GM12878 (cell line): ENCODE data around the gene TCF15. TPM values are rescaled to one million over a fixed set of nuclear protein-coding genes. Genes with fewer than 3 reads are reported as not detected.

Experiments used
- ATAC-seq: fragments of 200-7000 bp; cut with Tn5 transposase; 3 replicates; pipeline ENCODE4 v1.9.1; 2020; ENCODE audit warnings: mild to moderate bottlenecking, moderate library complexity
- BruUV-seq: library from RNA; stranded (reverse); fragments of 400-500 nt; replicated peaks from 2 replicates; lab custom pipeline; 2021; lab: Mats Ljungman, UMichigan
- CTCF ChIA-PET: fragments of 300-600 bp; sonication (Branson Sonifier 250); formaldehyde crosslinking; extraction: SDS; loops from one replicate; lab custom pipeline; 2021; ENCODE audit warnings: inconsistent platforms; lab: Yijun Ruan, JAX
- POLR2A ChIA-PET: fragments of 350-600 bp; formaldehyde crosslinking; extraction: SDS; loops from one replicate; lab custom pipeline; 2021; ENCODE audit warnings: inconsistent platforms; lab: Charles Lee
- RAD21 ChIA-PET: fragments of 300-600 bp; sonication (Branson Sonifier 250); formaldehyde crosslinking; loops from one replicate; lab custom pipeline; 2023; ENCODE audit warnings: antibody characterized with exemption; ENCODE audit not compliant: unreplicated experiment; lab: Charles Lee
- SMC1A ChIA-PET: fragments of 300-600 bp; sonication (Branson Sonifier 250); formaldehyde crosslinking; loops from one replicate; lab custom pipeline; 2023; ENCODE audit not compliant: unreplicated experiment, uncharacterized antibody; lab: Charles Lee
- DNase-seq: peaks from one replicate; pipeline ENCODE4 v3.0.0-alpha.2; 2011; ENCODE audit warnings: low read depth, low spot score
- FAIRE-seq: peaks from 3 replicates; lab custom pipeline; 2011; peaks lifted over from hg19 to GRCh38; lab: Jason Lieb, UNC
- H2AFZ ChIP-seq: 2 replicates; pipeline ENCODE4 v1.6.0; 2011; ENCODE audit warnings: low read depth, low read length, control low read depth; ENCODE audit not compliant: control insufficient read depth
- H3K27ac ChIP-seq: 2 replicates; pipeline ENCODE4 v1.5.1; 2011; ENCODE audit warnings: control low read depth; ENCODE audit not compliant: control insufficient read depth, insufficient read depth
- H3K27me3 ChIP-seq, 2 experiments: replicated peaks in 1 of 2; 2 replicates each; pipeline versions ENCODE4 v1.6.0 to v1.6.1; 2011; ENCODE audit warnings: low read length in 1 of 2; ENCODE audit not compliant: control insufficient read depth in 2 of 2, insufficient read depth in 2 of 2
- H3K36me3 ChIP-seq, 2 experiments: 2 replicates each; pipeline ENCODE4 v1.5.1; 2011; ENCODE audit warnings: low read length in 1 of 2; ENCODE audit not compliant: control insufficient read depth in 2 of 2, insufficient read depth in 2 of 2
- H3K4me1 ChIP-seq: 2 replicates; pipeline ENCODE4 v1.6.1; 2011; ENCODE audit warnings: mild to moderate bottlenecking, low read length, moderate library complexity, mixed read lengths; ENCODE audit not compliant: control insufficient read depth, insufficient read depth
- H3K4me2 ChIP-seq: 2 replicates; pipeline ENCODE4 v1.6.0; 2011; ENCODE audit warnings: control low read depth; ENCODE audit not compliant: control insufficient read depth, insufficient read depth
- H3K4me3 ChIP-seq: fragments of 200-600 bp; sonication (generic); 2 replicates; pipeline ENCODE4 v1.5.1; 2016
- H3K79me2 ChIP-seq: 2 replicates; pipeline ENCODE4 v1.6.0; 2011; ENCODE audit warnings: low read length; ENCODE audit not compliant: control insufficient read depth, insufficient read depth
- H3K9ac ChIP-seq: 2 replicates; pipeline ENCODE4 v1.8.0; 2011; ENCODE audit warnings: low read length, control low read depth, mixed read lengths; ENCODE audit not compliant: control insufficient read depth, insufficient read depth
- H3K9me3 ChIP-seq: replicated peaks from 3 replicates; pipeline ENCODE4 v1.5.1; 2011; ENCODE audit warnings: mild to moderate bottlenecking, low read length; ENCODE audit not compliant: control insufficient read depth, insufficient read depth
- H4K20me1 ChIP-seq: 2 replicates; pipeline ENCODE4 v1.6.0; 2011; ENCODE audit not compliant: control insufficient read depth, insufficient read depth
- CBX3 ChIP-seq: fragments of 200-600 bp; sonication (generic); IDR thresholded peaks from 2 replicates; pipeline ENCODE4 v1.6.1; 2016; ENCODE audit warnings: low read depth, borderline replicate concordance
- ESRRA ChIP-seq: IDR thresholded peaks from 2 replicates; pipeline ENCODE4 v1.6.1; 2012; ENCODE audit warnings: mild to moderate bottlenecking, low read length, improper control_type of control experiment
- RBBP5 ChIP-seq: fragments of 200-600 bp; sonication (generic); conservative IDR thresholded peaks from 2 replicates; pipeline ENCODE4 v1.6.1; 2016
- SMARCA5 ChIP-seq: fragments of 450-650 bp; IDR thresholded peaks from 2 replicates; pipeline ENCODE4 v1.6.1; 2017; ENCODE audit warnings: mild to moderate bottlenecking
- STAT3 ChIP-seq: IDR thresholded peaks from 2 replicates; pipeline ENCODE4 v1.6.1; 2011; ENCODE audit warnings: low read depth, low read length, improper control_type of control experiment
- TCF3 ChIP-seq: IDR thresholded peaks from 2 replicates; pipeline ENCODE4 v1.6.1; 2012; ENCODE audit warnings: low read depth, mild to moderate bottlenecking, low read length, borderline replicate concordance; ENCODE audit not compliant: insufficient read depth
- YY1 ChIP-seq: IDR thresholded peaks from 2 replicates; pipeline ENCODE4 v1.6.1; 2011; ENCODE audit warnings: low read depth, mild to moderate bottlenecking, low read length
- ZNF217 ChIP-seq: fragments of 450-650 bp; IDR thresholded peaks from 2 replicates; pipeline ENCODE4 v1.6.1; 2017; ENCODE audit warnings: antibody characterized with exemption, mild to moderate bottlenecking
- ZNF24 ChIP-seq: fragments of 450-650 bp; IDR thresholded peaks from 2 replicates; pipeline ENCODE4 v1.6.1; 2017; ENCODE audit warnings: antibody characterized with exemption, mild to moderate bottlenecking
- ZNF622 ChIP-seq: fragments of 450-650 bp; IDR thresholded peaks from 2 replicates; pipeline ENCODE4 v1.6.1; 2017; ENCODE audit warnings: mild to moderate bottlenecking, inconsistent platforms
- WGBS: methylation state at CpG from one replicate; pipeline ENCODE4 v1.1.6; 2016; ENCODE audit warnings: low lambda C conversion rate; ENCODE audit not compliant: insufficient replicate concordance, insufficient coverage; ENCODE audit errors: missing lambda C conversion rate; 5-methylcytosine and 5-hydroxymethylcytosine counted together
- in situ Hi-C: fragments of 300-500 bp; cut with MboI; formaldehyde crosslinking; loops from 9 replicates; pipeline ENCODE4 v1.14.3; 2018; ENCODE audit warnings: mixed read lengths
- intact Hi-C: fragments of 100-400 bp; cut with micrococcal nuclease; formaldehyde crosslinking; loops from one replicate; pipeline ENCODE4 v1.14.2; 2022; ENCODE audit not compliant: unreplicated experiment
- polyA plus RNA-seq, 11 experiments: library from polyadenylated mRNA; depleted of rRNA in 4 of 11; unstranded in 6 of 11; stranded (reverse) in 5 of 11; fragments of >200 nt; fragmentation: Nextera tagmentation in 4 of 11; fragmentation: Illumina TruSeq in 1 of 11; extraction: Ambion mirVana in 4 of 11; extraction: Trizol in 1 of 11; gene quantifications; 1 replicate in 1 of 11; 2 replicates in 10 of 11; pipeline versions ENCODE4 v1.2.1 to v1.2.3, GENCODE V29; 2011 to 2016; ENCODE audit warnings: inconsistent platforms in 2 of 11, missing spikeins in 2 of 11, low read depth in 1 of 11
- total RNA-seq, 4 experiments: library from RNA; depleted of rRNA in 3 of 4; stranded (reverse); fragments of >200 nt in 3 of 4; fragmentation: Illumina TruSeq in 1 of 4; extraction: Trizol in 1 of 4; gene quantifications; 2 replicates each; pipeline versions ENCODE4 v1.2.1 to v1.2.3, GENCODE V29; 2013 to 2021
- TF ChIP-seq, protein P1 (sequence below): fragments of 450-650 bp; IDR thresholded peaks from 2 replicates; pipeline ENCODE4 v1.6.1; 2014; ENCODE audit warnings: mild to moderate bottlenecking
- TF ChIP-seq, protein P2 (sequence below): fragments of 450-650 bp; IDR thresholded peaks from 2 replicates; pipeline ENCODE4 v1.6.1; 2017; ENCODE audit warnings: mild to moderate bottlenecking, moderate library complexity
- TF ChIP-seq, protein P3 (sequence below): fragments of 450-650 bp; IDR thresholded peaks from 2 replicates; pipeline ENCODE4 v1.6.1; 2016; ENCODE audit warnings: mild to moderate bottlenecking
- TF ChIP-seq, protein P4 (sequence below): fragments of 450-650 bp; IDR thresholded peaks from 2 replicates; pipeline ENCODE4 v1.6.1; 2017; ENCODE audit warnings: borderline replicate concordance

The TCF15 gene
- total and polyA plus RNA-seq, 10 of the 15 experiments (the other 5 are each of a cell fraction or from before 2014, with no cell fraction given) = 0.08 TPM; not detected in 9

DNA sequence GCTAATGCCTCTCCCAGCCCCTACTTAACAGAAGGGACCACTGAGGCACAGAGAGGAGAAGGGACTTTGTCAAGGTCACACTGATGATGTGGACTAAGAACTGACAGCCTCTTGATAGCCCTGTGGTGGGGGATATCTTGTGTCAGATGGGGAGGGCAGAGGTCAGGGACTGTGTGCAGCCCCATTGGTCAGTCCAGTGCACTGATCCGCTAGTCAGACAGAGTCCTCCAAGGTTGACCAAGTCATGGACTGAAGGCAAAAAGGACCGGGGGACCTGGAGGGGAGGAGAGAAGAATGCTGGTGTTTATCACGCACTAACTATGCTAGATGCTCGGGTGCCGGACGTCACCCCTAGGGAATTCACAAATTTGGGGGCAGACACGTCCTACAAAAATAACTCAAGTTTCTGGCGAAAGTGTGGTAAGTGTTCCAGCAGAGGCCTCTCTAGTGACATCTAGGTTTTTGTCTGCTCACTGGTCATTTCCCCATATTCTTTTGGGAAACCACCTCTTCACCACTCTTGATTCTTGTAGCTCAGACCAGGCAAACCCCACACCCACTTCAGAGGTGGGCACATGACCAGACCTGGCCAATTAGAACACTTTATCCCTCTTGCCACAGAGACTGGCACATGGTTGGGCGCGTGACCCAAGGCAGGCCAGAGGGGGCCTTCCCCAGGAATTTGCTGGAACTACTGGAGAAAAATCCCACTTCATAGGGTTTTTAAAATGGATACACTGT is 21.0 kb downstream of the TCF15 start:
- intact Hi-C loops = no loop called here
- H3K79me2 ChIP-seq = no peaks in the 10 kb centered on the region
- H3K4me1 ChIP-seq = peaks cover 15% of the 10 kb centered on the region
- ChIA-PET RAD21 (interaction anchor here (0.6 to 1.5 kb wide), 10 partner anchors 12 to 150 kb away, joined by 3 to 15 read pairs (median 4); partner anchors contain the start of gene CSNK2A1), POLR2A (interaction anchor here (0.9 kb wide), 1 partner anchor 13 kb away, joined by 3 read pairs; no protein-coding TSS in a partner anchor), SMC1A (interaction anchor here (0.6 to 1.5 kb wide), 11 partner anchors 8 to 63 kb away, joined by 3 to 15 read pairs (median 4); partner anchors contain the start of gene CSNK2A1), CTCF (interaction anchor here (0.7 to 2.4 kb wide), 9 partner anchors 11 to 244 kb away, joined by 3 to 35 read pairs (median 4); partner anchors contain the start of gene FAM110A)
- in situ Hi-C loops = no loop called here
- H3K4me3 ChIP-seq = no peak overlapping the region
- peak; percentile 66 for DNase-seq
- H3K9me3 ChIP-seq = no peaks in the 10 kb centered on the region
- H3K27me3 ChIP-seq = no peaks in the 10 kb centered on the region
- no peaks in the 10 kb centered on the region for H4K20me1 ChIP-seq
- no peak overlapping the region for H3K27ac ChIP-seq
- no peak for FAIRE-seq
- peak; percentile 96 for ATAC-seq
- WGBS = 14% methylated on average over 10 of the region's 10 CpGs
- H3K4me2 ChIP-seq = peak overlapping the region; percentile 64
- peak overlapping the region; percentile 82 for H2AFZ ChIP-seq
- BruUV-seq = no TSS peak
- no peaks in the 10 kb centered on the region for H3K36me3 ChIP-seq
- H3K9ac ChIP-seq = no peak overlapping the region
- TF ChIP-seq, protein P1, sequence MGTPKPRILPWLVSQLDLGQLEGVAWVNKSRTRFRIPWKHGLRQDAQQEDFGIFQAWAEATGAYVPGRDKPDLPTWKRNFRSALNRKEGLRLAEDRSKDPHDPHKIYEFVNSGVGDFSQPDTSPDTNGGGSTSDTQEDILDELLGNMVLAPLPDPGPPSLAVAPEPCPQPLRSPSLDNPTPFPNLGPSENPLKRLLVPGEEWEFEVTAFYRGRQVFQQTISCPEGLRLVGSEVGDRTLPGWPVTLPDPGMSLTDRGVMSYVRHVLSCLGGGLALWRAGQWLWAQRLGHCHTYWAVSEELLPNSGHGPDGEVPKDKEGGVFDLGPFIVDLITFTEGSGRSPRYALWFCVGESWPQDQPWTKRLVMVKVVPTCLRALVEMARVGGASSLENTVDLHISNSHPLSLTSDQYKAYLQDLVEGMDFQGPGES = no peak
- TF ChIP-seq, protein P2, sequence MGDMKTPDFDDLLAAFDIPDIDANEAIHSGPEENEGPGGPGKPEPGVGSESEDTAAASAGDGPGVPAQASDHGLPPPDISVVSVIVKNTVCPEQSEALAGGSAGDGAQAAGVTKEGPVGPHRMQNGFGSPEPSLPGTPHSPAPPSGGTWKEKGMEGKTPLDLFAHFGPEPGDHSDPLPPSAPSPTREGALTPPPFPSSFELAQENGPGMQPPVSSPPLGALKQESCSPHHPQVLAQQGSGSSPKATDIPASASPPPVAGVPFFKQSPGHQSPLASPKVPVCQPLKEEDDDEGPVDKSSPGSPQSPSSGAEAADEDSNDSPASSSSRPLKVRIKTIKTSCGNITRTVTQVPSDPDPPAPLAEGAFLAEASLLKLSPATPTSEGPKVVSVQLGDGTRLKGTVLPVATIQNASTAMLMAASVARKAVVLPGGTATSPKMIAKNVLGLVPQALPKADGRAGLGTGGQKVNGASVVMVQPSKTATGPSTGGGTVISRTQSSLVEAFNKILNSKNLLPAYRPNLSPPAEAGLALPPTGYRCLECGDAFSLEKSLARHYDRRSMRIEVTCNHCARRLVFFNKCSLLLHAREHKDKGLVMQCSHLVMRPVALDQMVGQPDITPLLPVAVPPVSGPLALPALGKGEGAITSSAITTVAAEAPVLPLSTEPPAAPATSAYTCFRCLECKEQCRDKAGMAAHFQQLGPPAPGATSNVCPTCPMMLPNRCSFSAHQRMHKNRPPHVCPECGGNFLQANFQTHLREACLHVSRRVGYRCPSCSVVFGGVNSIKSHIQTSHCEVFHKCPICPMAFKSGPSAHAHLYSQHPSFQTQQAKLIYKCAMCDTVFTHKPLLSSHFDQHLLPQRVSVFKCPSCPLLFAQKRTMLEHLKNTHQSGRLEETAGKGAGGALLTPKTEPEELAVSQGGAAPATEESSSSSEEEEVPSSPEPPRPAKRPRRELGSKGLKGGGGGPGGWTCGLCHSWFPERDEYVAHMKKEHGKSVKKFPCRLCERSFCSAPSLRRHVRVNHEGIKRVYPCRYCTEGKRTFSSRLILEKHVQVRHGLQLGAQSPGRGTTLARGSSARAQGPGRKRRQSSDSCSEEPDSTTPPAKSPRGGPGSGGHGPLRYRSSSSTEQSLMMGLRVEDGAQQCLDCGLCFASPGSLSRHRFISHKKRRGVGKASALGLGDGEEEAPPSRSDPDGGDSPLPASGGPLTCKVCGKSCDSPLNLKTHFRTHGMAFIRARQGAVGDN = peak; percentile 89
- TF ChIP-seq, protein P3, sequence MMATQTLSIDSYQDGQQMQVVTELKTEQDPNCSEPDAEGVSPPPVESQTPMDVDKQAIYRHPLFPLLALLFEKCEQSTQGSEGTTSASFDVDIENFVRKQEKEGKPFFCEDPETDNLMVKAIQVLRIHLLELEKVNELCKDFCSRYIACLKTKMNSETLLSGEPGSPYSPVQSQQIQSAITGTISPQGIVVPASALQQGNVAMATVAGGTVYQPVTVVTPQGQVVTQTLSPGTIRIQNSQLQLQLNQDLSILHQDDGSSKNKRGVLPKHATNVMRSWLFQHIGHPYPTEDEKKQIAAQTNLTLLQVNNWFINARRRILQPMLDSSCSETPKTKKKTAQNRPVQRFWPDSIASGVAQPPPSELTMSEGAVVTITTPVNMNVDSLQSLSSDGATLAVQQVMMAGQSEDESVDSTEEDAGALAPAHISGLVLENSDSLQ = peak; percentile 48; the same call in 1 of the 2 replicates
- TF ChIP-seq STAT3 (no peak), RBBP5 (no peak), ZNF217 (no peak), ZNF24 (no peak), YY1 (no peak), ESRRA (no peak), SMARCA5 (0 out of 2 replicates have a peak, but pooled peaks have one; percentile 13), CBX3 (no peak), ZNF622 (no peak), TCF3 (no peak)
- TF ChIP-seq, protein P4, sequence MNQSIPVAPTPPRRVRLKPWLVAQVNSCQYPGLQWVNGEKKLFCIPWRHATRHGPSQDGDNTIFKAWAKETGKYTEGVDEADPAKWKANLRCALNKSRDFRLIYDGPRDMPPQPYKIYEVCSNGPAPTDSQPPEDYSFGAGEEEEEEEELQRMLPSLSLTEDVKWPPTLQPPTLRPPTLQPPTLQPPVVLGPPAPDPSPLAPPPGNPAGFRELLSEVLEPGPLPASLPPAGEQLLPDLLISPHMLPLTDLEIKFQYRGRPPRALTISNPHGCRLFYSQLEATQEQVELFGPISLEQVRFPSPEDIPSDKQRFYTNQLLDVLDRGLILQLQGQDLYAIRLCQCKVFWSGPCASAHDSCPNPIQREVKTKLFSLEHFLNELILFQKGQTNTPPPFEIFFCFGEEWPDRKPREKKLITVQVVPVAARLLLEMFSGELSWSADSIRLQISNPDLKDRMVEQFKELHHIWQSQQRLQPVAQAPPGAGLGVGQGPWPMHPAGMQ = no peak
